Stimulated activated CD4-positive, alpha-beta T cell treated with anti-CD3 and anti-CD28 coated beads, Interleukin-1b, Interleukin-23, amount 100 ng/mL, for 48 hours (primary cell): ENCODE measurements around the gene LRRC3C.

Experiments used
- DNase-seq: peaks from one replicate; pipeline ENCODE4 v3.0.0-alpha.2; 2020

Gene LRRC3C

DNA sequence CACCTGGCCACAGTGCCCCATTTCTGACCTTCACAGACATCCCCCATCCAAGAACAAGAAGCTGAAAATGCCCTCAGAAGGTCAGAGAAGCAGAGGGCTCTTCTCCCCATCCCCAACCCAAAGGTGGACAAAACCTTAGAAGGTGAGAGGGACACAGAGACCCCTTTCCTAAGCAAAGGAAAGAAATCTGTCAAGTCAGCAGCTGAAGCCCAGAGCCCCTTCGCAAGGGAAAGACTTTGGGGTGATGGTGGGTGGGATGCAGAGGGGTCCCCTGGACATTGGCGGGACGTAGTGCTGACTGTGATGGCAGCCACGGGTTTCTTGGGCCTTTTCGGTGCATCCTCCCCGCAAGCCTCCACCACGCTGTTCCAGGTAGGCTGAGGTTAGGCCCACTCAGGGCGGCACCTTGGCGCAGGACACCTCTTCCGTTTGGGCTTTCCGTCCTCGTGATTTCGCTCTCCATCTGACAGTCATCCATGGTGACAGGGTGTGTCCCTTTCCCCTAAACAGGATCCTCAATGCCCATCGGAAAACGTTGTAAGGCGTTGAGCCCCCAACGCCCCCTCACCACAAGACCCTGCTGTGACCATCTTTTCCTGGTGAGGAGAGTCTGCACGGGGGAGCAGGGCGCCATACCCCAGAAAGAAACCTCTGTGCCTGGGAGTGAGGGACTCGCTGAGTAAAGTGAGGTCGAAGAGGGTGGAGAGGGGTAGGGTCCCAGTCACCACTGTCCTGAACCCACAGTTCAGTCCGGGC lies 24.6 kb downstream of the LRRC3C start:
- DNase-seq = no peak

DNA sequence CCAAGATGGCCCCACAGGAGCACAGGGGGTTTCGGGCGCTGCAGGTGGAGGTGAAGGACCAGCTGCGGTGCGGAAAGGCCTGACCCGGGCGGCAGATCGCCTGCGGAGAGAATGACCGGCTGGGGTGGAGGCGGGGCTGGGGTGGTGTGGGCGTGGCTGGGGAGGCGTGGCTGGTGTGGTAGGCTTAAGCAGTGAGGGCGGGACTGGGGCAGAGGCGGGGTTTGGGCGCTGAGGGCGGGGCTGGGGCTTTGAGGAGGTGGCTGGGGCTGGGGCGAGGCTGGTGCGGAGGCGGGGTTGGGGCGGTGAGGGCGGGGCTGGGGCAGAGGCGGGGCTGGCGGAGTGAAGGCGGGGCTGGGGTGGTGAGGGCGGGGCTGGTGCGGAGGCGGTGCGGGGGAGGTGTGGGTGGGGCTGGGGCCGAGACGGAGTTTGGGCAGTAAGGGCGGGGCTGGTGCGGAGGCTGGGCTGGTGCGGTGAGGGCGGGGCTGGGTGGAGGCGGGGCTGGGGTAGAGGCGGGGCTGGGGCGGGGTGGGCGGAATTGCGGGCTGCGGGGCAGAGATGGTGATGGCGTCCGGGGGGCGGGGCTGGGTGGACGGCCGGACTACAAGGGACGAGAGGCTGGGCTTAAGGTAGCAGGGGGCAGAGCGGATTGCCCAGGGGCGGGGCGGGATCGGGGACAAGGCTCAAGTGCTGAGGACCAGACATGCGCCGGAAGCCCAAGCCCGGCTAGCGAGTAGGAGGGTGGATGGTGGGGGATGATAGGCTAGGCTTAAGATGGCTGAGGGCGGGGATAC lies 25.3 kb downstream of the LRRC3C start:
- peak; percentile 91 for DNase-seq

DNA sequence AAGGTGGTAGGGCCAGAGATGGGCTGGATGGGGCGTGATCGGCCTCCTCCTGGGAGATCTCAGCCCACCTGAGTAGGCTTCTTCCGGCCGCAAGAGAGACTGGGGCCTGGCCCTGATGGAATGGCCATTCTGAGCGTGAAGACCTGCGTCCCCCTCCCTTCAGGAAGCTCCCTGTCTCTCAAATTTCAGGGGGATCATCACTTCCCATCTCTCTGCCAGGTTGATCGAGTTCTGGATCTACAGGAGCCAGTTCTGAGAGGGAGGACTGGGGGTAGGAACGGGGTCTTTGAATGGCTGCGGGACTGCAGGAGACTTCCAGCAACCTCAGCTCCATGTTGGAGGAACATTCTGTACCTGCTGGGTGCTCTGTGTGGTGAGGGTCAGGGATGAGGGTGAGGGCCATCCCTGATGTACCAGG lies 25.9 kb downstream of the LRRC3C start:
- no peak for DNase-seq

DNA sequence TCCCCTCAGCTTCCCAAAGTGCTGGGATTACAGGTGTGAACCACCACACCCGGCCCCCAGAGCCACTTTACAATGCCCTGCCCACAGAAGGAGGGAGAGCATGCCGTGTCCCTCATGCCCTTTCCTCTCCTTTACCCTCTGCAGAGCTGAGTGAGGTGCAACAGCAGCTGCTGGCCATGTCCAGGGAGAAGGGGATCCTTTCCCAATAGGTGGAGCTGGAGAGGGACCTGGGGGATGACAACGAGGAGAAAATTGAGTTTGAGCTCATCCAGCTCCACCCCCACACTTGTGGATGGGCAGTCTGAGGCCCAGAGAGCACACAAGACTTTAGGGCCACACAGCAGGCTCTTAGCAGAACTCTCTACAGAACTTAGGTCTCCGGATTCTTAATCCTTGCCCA lies 27.3 kb downstream of the LRRC3C start:
- DNase-seq = no peak

DNA sequence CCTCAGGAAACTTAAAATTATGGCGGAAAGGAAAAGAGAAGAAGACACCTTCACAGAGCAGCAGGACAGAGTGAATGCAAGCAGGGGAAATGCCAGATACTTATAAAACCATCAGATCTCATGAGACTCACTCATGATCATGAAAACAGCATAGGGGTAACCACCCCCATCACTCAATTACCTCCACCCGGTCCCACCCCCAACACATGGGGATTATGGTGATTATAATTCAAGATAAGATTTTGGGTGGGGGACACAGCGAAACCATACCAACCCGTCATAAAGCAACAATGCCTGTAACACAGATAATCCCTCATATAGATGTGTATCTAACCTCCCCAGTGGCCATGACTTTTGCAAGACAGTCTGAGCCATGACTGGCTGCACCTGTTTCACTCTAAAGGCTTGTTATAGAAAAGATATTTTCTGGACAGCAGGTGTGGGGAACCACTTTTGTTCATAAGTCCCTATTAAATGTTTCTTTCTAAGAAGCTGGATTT lies 28.2 kb downstream of the LRRC3C start:
- DNase-seq = no peak

DNA sequence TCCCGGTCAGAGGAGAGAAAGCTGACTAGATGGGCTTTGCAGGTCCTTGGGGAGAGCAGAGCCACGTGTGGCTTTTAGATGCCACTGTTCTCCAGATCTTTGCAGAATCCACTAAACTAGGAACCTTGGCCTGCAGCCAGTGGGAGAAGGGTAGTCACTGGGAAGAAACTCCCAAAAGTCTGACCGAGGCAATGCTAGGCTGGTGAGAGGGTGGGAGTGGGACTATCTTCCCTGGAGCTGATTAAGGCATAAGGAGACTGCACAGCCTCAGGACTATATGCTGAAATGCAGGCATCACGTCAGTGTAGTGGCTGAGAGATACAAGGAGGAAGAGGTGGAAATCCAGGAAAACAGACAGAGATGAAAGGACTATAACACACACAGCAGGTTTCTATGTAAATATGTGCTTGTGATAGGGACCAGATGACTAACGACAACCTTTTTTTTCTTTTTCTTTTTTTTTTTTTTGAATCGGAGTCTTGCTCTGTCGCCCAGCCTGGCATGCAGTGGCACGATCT lies 33.1 kb downstream of the LRRC3C start:
- DNase-seq = no peak

DNA sequence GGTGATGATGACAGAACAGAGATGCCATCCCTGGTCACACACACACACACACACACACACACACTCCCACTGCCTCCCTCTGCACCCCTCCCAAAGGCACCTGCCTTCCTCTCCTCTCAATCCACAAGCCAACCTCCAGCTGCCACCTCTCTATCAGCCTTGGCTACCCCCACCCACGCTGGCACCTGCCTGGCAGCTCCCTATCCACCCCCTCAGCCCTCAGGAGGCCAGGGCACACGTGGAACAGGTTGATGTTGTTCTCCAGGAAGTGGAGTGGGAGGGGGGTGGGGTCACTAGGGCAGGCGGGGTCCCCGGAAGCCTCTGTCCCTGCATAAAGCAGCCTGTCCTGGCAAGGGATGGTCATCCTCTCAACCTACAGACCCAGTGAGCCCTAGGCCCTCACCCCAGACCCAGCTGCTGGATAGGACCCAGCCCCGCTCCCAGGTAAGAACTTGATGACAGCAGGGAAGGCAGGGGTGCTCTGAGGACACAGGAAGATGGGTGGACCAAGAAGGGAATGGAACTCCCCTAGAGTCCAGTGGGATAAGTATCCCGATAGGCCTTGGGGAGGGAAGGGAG lies 35.2 kb downstream of the LRRC3C start, which contains the start of gene GSDMA:
Gene GSDMA (plus strand): TSS at position 363 of the 579 bp plus-strand sequence. CDS start 2,684 bp downstream, outside the sequence.
- no peak for DNase-seq

DNA sequence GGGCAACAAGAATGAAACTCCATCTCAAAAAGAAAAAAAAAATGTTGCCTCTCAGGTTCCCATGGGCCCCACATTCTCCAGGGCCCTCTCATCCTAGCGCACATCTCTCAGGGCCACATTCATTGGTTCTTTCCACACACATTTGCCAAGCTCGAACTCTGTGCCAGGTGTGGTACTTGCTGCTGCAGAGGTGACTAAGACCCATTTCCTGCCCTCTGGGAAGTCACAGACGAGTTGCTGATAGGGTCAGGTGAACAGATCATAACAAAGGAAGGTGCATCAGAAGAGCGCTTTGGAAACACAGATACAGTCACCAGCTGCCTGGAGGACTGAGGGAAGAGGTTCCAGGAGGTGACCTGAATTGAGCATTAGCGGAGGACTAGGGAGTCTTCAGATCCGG lies 36.3 kb downstream of the LRRC3C start:
- peak; percentile 45 for DNase-seq

DNA sequence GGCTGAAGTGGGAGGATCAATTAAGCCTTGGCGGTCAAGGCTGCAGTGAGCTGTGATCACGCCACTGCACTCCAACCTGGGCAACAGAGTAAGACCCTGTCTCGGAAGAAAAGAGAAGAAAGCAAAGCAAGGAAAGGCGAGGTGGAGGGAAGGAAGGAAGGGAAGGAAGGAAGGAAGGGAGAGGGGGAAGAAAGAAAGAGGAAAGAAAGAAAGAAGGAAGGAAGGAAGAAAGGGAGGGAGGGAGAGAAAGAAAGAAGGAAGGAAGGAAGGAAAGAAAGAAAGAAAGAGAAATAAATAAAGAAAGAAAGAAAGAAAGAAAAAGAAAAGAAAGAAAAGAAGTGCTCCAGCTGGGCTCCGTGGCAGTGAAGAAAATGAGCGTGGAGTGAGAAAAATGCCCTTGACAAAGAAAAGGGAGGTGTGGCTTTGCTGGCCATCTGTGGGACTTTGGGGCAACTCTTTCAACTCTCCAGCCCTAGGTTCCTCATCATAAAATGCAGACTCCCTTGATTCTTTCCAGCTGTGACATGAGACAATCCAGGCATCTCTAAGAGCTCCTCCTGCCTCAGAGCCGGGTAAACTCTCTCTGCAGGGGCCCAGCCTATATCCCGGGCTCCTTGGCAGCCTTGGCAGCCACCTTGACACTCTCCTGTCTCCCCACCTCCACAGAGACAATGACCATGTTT lies 37.6 kb downstream of the LRRC3C start:
- no peak for DNase-seq

DNA sequence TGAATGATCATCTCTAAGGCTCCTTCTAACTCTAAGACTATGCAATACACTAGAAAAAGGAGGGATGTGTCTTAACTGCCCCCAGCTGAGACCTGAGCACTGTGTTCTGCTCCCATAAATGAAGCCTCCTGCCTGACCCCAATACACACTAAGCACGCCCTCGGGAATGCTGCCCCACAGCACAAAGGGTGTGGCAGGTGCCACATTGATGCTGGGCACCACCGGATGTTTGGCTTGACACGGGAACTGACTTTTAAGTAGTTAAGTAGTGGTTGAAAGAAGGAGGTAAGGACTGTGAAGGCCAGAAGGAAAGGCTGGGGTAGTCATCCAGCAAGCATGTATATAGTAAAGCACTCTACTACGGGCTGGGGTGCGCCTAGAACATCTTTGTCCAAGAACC lies 39.2 kb downstream of the LRRC3C start:
- DNase-seq = no peak

DNA sequence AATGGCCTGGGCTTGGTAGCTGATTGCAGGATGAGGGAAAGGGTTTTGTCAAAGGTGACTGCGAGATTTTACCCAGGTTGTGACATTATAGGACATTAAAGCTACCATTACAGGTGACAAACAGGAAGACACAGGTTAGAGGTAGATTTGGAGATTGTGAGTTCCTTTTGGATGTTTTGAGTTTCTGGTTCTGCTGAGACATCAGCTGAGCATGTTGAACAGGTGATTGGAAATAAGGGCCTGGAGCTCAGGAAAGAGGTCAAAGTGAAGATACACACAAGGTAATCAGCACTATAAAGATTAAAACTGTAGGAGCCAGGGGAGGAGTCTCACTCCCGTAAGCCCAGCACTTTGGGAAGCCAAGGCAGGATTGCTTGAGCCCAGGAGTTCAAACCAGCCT lies 41.2 kb downstream of the LRRC3C start:
- DNase-seq = no peak

DNA sequence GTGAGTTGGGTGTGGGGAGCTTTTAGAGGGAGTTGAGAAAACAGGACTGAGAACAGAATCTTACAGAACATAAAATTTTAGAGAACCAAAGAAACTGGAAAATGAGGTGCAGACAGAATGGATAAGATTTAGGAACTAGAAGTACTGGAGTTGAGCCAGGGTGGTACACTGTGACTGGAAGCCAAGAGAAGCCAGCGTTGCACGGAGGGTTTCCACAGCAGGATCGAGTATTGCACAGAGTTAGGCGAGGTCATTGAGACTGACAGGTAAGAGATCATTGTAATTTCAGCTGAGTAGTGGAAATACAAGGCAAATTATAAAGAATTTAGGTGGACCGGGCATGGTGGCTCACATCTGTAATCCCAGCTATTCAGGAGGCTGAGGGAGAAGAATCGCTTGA lies 41.8 kb downstream of the LRRC3C start:
- no peak for DNase-seq

DNA sequence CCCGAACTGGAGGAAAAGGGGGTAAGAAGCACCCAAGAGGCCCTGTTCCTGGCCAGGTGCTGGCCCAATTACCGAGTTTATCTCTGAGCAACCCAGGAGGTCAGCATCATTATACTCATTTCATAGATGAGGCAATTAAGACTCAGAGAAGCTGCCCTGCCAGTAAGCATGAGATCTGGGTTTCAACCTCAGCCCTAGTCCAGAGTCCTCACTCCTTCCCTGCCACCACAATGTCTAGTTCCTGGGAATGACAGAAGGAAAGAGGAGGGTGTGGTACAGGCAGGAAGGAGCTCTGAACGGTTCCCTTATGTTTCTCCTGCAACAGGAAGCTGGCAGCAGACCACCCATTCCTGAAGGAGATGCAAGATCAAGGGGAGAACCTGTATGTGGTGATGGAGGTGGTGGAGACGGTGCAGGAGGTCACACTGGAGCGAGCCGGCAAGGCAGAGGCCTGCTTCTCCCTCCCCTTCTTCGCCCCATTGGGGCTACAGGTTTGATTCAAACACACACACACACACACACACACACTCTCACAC lies 42.7 kb downstream of the LRRC3C start:
- DNase-seq = no peak

DNA sequence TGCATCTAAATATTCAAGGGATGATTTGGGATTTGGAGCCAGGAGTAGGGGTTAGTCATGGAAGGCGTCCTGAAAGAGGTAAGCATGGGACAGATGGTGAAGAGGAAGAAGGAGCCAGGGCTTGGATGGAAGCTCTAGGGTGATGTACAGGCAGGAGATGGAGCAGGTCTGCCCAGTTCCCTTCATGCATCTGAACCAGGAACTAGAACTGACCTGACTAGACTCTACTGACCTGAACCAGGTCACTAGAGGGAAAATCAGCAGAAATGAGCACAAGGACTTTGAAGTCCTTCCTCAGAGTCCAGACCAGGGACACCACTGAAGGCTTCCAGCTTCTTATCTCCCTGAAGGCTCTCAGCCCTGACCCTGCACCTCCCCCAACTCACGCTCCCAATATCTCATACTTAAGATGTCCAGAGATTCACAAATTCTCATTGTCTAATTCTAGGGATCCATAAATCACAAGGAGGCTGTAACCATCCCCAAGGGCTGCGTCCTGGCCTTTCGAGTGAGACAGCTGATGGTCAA lies 43.6 kb downstream of the LRRC3C start:
- DNase-seq = no peak

DNA sequence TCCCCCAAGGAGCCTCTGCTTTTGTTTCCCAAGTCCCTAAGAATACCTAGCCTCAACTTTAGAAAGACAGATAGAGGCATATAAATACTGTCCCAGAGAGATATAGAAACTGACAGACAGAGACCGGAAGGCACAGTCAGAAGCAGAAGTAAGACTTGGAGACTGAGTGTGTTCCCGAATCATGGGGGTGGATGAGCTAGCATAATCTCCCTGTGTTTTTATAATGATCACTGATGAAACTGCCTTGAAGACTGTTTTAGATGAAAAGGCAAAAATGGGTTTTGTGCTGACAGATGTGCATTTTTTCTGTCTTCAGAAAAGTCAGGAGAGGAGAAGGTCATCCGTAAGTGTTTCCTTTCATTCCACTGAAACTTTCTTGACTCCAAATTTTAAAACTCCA lies 44.7 kb downstream of the LRRC3C start:
- DNase-seq = no peak

DNA sequence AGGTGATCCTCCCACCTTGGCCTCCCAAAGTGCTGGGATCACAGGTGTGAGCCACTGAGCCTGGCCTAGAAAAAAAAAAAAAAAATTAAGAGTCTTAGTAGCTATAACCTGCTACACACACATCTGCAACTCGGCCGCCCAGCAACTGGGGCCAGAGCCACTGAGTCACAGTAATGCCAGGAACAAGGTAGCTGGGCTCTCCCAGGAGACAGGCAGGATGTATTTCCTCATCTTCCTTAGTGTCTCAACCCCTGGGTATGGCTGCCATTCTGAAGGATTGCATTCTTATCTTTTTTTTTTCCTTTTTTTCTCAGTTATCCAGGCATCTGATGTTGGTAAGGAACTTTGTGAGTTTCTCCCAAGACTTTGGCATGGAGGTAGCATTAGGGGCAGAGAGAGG lies 46.0 kb downstream of the LRRC3C start:
- no peak for DNase-seq

DNA sequence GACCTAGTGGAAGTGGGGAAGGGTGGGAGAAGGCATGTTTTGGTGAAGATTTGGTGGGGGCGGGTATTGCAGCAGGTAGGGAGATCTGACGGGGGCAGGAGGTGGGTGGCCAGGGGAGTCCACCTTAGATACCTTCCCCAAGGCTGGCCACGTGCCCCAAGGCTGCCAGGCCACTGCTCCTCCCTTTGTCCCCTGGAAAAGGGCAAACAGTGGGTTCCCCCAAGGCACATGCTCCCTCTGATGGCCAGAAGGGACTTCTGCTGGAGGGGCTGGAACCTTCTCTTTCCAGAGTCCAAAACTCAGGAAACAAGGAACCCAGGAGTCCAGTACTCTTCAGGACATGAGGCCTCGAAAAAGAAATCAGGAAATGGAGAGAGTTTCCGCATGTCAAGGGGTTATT lies 46.9 kb downstream of the LRRC3C start:
- DNase-seq = no peak

DNA sequence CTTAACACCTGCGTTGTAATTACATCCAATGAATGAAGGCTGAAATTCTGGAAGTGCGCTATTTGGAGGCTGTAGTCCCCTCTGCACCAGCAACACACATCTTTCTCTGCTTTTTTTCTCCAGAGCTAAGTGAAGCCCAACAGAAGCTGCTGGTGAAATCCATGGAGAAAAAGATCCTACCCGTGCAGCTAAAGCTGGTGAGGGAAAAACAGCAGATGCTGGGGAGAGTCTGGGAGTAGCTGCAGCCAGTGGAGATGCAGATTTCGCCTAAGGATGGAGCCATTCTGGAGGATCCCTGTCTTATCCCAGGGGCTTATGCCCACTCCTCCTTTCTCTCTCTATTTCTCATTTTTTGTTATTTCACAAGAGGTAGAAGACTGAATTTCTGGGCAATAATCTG lies 48.3 kb downstream of the LRRC3C start:
- no peak for DNase-seq

DNA sequence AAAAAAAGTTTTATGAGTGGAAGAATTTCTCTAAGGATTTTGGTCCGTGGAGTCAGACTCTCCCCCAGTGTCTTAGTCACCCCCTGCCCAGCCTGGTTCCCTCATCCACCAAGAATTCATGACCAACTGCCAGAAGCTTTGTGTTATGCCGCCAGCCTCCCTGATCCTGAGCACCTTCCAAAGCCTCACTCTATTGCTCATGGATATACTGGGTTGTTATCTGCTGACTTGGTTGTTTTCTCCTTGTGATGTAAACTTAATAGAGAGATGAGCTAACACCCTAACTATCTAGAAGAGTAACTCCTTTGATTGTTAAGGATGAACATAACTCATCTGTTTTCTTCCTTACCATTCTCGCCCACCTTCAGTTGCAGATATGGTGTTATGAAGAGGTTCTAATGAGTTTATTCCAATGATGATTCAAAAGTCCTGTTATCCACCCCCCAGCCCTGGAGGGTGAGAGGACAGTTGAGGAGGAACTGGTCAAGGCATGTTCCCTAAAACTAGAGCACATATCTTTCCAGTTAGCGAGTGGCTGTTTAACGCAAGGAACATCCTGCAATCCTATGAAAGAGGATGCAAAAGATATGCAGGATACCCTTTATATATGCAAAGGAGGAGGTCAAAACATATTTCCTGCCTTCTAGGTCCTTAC lies 51.6 kb downstream of the LRRC3C start:
- DNase-seq = no peak

DNA sequence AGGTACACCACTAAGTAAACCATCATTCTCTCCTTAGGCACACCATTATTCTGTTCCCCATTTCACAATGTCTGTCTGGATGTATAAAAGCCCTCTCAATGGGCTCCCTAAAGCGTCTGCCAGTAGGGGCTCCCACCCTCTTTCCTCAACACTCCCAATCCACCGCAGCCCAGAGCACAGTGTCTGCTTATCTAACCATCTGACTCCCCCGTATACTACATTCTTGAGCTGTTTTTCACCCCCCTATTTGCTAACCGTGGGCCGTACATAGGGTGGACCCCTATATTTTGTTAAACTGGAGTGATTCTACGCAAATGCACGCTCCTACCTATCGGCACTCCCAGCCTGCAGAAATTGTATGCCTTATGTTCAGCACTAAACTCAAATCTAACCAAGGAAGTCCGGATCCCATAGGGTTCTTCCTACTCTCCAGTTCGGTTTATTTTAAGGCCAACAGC lies 52.4 kb downstream of the LRRC3C start:
- DNase-seq = no peak

DNA sequence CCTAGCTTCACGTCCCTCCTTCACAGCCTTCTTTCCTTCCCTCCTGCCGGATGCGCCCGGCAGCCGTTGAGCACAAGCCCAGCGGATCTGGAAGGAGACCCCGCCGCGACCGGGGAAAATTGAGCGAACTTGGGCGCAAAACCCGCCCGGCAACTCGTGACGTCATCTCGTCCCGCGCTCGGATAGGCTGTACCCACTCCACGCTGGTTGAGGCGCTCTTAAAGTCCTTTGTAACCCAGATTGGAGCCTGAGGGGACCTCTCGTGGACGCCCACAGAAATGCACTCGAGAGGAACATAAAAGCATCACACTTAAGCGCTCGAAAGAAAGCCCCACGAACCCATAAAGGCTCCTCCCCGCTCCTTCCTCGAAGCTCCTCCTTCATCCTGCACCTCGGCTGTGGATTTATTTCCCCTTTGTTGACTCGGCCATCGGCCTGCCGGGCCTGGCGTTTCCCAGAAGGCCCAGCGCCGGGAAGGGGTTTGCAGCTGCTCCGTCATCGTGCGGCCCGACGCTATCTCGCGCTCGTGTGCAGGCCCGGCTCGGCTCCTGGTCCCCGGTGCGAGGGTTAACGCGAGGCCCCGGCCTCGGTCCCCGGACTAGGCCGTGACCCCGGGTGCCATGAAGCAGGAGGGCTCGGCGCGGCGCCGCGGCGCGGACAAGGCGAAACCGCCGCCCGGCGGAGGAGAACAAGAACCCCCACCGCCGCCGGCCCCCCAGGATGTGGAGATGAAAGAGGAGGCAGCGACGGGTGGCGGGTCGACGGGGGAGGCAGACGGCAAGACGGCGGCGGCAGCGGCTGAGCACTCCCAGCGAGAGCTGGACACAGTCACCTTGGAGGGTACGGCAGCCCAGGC lies 53.0 kb downstream of the LRRC3C start, which contains the start of gene PSMD3:
Gene PSMD3 (plus strand): TSS at position 457 of the 856 bp plus-strand sequence. CDS start 164 bp downstream, at position 621.
- peak; percentile 98 for DNase-seq
